GM19467 (cell line): ENCODE measurements around the gene MAPKAPK3.

Experiments used
- ATAC-seq: cut with Tn5 transposase; IDR thresholded peaks from one replicate; pipeline ENCODE4 v1.9.1; 2021; ENCODE audit warnings: mild to moderate bottlenecking, moderate library complexity; ENCODE audit not compliant: unreplicated experiment

The MAPKAPK3 gene

DNA sequence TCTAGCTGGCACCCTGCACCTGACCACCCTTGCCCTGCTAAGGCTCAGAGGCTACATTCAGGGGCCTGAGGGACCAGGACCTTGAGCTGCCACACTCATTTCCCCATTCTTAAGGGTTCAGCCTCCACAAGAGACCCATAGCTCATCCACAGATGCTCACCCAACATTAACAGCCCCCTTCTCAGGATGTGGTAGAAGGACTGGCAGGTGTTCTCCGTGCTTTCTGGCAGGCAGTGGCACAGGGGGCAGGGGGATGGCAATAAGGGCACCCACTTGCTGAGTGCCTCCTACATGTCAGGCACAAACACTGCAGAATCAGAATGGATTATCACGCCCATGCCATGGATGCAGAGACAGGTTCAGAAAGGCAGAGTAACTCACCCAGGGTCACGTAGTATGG lies 9.4 kb downstream of the MAPKAPK3 start:
- ATAC-seq = no peak

GRCh38 chr3:50627407-50628051 lies 10.6 kb downstream of the MAPKAPK3 start:
- ATAC-seq = no peak

DNA sequence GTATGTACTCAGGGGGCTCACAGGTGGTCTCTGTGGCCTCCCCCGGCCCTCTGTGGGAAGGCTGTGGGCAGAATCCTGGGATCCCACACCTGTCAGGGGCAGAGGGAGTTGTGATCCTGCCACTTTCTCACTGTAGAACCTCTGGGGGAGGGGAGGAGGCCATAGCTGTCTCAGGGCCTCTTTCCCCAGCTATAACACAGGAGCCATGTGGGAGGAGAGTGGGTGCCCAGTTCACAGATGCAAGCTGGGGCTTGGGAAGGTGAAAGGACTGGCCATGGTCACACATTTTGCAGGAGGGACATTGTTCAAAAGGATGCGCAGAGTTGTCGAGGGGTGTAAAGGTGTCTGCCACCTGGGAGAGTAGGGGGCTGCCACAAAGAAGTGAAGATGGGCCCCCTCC lies 11.7 kb downstream of the MAPKAPK3 start:
- no peak for ATAC-seq

DNA sequence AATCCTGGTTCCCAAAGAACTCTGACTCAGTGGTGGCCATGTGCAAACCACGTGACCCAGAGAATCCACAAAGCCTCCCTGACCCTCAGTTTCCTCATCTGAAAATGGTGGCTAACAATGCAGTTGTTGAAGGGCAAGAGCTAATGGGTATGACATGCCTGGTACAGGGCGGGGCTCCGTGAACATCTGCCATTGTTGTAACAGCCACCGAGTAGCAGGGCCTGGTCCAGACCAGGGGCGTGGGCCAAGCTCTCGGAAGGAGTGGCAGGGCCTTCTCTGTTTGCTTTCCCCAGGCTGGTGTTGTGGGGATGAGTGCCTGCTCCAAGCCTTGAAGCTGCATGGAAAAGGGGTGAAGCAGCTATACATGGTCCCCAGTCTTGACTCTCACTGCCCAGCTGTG lies 13.4 kb downstream of the MAPKAPK3 start:
- ATAC-seq = no peak

DNA sequence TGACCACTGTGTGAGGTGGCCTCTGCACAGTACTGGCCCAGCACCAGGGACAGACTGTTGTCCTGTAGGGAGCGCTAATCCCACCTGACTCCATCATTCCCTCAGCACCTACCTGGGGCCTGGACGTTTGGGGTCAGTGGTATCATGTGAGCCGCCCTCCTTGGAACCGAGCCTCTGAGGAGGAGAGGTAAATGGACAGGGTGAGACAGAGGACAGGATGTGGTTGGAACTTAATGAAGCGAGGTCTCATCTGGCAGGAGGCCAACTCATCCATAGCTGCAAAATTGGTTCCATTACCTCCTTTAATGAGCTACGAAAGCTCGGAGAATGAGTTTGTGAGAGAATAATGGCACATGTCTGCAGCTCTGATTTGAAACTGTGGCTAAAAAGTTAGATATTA lies 13.9 kb downstream of the MAPKAPK3 start:
- ATAC-seq = no peak

- ATAC-seq = no peak
These were observed 15.5 kb downstream of the MAPKAPK3 start for GRCh38 chr3:50632450-50632849.

DNA sequence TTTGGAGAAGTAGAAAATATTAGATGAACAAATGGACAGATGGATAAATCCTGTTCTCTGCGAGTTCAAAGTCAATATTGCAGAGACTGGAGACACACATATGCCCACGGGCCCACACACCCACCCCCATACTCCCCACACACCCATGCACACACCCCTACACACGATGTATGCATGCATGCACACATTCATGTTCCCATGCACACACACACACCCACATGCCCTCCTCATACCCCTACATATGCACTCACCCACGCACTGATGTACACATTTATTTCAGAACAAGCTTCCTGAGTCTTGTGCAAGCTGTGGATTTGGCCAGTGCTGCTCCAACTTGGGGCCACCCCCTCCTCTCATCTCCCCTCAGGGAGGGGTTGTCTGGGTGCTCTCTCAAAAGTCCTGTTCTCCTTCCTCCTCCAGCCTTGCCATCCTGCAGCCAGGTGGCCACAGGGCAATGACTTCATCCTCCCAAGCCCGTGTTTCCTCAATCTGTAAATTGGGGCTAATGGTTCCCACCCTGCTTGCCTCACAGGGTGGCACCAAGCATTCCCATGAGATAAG lies 16.4 kb downstream of the MAPKAPK3 start:
- no peak for ATAC-seq

GRCh38 chr3:50635066-50635465 lies 18.1 kb downstream of the MAPKAPK3 start:
- no peak for ATAC-seq

DNA sequence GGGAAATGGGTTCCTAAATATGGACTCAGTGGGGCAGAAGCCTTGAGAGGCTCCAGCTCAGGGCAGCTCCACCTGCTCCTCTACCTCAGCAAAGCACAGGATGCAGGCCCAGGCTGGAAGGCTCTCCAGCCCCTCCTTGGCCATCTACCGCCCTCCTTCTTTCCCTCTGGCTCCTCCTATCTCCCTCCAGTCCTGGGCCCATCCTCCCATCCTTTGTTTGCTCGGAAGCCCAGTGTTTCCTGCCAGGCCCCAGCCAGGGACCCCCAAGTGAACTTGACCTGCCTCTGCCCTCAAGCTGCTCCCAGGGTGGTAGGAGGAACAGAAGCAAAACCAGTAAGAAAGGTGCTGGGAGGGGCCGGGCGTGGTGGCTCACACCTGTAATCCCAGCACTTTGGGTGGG lies 20.1 kb downstream of the MAPKAPK3 start:
- no peak for ATAC-seq

GRCh38 chr3:50637945-50638344 lies 21.0 kb downstream of the MAPKAPK3 start:
- no peak for ATAC-seq

GRCh38 chr3:50639055-50639494 lies 22.1 kb downstream of the MAPKAPK3 start:
- ATAC-seq = no peak

GRCh38 chr3:50642382-50642781 lies 25.4 kb downstream of the MAPKAPK3 start:
- no peak for ATAC-seq

GRCh38 chr3:50644561-50644960 lies 27.6 kb downstream of the MAPKAPK3 start:
- ATAC-seq = no peak

DNA sequence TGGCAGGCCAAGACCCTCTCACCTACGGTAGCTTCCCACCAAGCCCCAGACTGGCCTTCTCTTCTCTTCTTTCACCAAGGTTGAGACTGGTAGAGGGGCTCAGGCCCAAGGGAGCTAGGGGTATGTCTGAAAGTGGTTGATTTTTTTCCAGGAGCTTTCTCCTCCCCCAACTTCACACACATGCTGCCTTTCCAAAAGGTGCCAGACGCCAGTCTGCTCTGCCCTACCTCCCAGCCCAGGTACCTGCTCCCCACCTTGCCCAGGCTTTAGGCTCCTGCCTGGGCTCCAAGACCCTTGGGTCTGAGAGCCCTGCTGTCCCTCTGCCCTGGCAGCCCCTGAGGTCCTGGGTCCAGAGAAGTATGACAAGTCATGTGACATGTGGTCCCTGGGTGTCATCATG lies 28.4 kb downstream of the MAPKAPK3 start:
- no peak for ATAC-seq

- no peak for ATAC-seq
These were observed 31.4 kb downstream of the MAPKAPK3 start for GRCh38 chr3:50648313-50648712.

- no peak for ATAC-seq
These were observed 32.0 kb downstream of the MAPKAPK3 start for GRCh38 chr3:50648944-50649343.

DNA sequence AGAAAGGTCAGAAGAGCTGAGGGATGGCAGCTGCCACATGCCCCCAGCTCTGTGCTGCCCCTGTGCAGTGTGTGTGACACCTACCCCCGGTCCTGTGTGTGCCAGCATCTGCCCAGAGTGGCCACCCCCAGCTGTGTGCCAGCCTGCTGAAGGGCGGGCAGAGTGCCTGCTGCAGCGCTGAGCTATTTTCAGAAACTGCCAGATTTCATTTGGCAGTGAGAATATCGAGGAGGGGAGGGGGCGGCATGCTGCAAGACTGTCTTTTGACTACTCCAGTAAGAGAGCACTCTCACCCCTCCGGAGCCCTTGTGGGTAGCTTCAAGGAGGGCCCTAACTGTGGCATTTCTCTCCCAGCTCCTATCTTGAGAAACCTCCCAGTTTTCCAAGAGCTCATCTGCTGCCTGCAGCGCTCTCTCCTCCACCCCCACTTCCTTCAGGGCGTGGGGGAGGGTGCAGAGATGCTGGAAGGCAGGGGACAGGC lies 32.5 kb downstream of the MAPKAPK3 start:
- ATAC-seq = no peak

DNA sequence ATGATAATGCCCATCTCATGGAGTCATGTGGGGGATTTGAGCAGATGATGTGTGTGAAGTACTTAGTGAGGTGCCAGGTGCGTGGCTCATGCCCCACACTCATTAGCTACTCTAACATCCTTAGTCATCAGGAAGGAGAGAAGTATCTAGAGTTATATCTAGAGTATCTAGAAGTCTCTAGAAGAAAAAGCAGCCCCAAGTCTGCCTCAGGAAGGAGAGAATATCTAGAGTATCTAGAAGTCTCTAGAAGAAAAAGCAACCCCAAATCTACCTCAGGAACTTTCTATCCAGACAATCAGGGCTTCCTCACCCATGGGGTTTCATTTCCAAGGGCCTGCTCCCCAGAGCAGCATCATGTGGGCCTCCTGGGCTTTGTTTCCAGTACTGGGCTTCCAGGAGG lies 33.1 kb downstream of the MAPKAPK3 start:
- ATAC-seq = no peak

- ATAC-seq = no peak
These were observed 34.5 kb downstream of the MAPKAPK3 start for GRCh38 chr3:50651445-50651844.

DNA sequence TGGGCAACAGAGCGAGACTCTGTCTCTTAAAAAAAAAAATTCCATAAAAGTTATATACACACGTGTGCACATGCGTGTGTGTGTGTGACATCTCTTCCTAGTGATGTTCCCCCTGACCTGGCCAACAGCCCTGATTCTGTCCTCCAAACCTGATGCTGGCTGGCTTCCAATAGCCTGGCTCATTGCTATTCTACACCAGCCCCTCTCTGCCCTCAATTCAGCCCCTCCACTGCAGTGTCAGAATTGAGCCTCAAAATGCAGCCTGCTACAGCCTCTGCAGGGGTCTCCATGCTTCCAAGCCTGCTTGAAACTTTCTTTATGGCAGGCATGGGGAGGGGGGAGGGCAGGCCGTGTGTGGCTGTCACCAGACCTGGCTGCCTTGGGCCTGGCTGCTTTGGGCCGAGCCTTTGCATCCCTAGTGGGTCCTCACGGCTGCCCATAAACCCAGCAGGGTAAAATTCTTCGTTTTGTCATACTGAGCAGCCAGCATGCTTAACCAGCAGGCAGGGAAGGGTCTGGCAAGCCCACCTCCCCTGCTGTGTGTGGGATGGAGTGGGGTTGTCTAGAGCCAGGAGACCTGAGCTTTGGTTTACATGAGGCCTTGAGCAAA lies 35.1 kb downstream of the MAPKAPK3 start:
- ATAC-seq = no peak

DNA sequence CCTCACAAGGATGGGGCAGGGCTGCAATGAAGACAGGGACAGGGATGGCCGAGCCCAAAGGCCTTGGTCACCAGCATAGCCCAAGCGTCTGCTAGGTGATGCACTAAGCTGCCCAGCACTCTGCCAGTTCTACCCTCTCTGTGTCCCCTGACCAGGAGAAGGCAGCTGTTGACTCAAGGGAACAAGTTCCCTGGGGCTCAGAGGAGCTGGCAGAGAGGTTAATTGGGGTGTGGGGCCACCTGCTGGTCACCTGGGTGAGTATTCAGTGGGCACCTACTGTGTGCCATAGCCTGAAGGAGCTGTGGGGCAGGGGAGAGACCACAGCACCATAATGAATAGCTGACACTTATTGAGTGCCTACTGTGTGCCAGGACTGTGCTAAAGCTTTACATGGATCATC lies 35.8 kb downstream of the MAPKAPK3 start:
- no peak for ATAC-seq

DNA sequence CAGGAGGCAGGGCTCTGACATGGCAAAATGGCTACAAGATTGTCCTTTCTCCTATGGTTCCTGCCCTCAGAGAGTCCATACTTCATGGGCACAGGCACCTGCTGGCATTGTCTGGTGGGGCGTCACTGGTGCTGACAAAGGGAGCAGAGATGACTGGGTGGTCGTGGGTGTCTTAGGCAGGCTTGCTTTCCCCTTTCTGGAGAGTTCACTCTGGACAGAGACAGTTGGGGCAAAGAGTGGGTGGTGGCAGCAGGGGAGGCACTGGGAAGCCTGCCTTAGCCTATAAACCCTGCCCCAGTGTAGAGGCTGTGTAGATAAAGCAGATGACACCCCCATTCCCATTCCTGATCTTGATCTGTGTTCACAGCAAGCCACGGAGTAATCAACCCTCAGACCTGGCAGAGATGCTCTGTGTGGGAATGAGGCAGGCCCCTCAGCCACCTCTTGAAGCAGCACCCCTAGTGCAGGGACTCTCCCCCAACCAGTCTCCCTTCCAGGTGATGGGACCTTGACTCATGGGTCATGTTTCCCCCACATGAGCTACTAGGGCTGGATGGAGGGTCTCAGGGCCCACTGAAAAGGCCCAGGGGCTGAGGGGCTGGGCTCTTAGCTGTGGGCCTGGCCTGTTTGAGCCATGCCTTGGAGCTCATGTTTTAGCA lies 37.1 kb downstream of the MAPKAPK3 start:
- ATAC-seq = no peak
